A673 (cell line): ENCODE results near the gene REV1.

Source experiments
- EZH2 ChIP-seq: fragments of 200-600 bp; sonication (generic); IDR thresholded peaks from 2 replicates; pipeline ENCODE4 v1.6.1; 2017; ENCODE audit warnings: borderline replicate concordance, low read depth, mild to moderate bottlenecking, mixed read lengths, antibody characterized with exemption, low read length; ENCODE audit not compliant: poor library complexity, severe bottlenecking
- TF ChIP-seq, protein P1 (sequence below): fragments of 300-800, 200-600 bp; sonication (generic); conservative IDR thresholded peaks from 2 replicates; pipeline ENCODE4 v1.5.1; 2017; ENCODE audit warnings: low read depth, mild to moderate bottlenecking, antibody characterized with exemption, low read length, moderate library complexity, mixed read lengths

DNA sequence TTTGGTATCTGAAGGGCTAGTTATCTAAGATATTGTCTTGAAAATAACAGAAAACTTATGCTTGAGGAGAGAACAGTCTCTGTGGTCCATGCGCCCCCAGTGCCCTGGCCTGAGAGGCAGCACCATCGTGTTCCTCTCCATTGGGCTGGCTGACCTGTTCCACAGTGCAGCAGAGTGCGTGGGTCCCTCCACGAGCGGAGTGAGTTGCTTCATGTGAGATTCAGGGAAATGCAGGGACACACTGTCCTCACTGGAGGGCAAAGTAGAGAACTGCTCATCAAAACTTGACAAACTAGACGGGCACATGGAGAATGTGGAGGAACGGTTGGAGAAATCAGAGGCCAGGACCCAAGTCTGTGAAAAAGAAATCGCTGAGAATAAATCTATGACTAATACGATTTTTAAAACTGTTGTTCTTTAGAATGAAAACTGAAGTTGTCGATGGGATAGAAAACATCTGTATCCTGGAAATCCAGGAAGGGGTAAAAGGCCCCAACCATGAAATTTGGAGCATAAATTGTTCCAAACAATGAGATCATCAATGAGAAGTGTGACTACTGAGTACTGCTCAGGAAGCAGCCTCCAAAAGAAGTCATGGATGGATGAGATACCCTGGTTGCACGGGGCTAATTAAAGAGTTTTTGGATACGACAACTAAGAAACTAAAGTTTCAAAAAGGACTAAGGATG, 58.1 kb downstream of the REV1 start:
- TF ChIP-seq, protein P1, sequence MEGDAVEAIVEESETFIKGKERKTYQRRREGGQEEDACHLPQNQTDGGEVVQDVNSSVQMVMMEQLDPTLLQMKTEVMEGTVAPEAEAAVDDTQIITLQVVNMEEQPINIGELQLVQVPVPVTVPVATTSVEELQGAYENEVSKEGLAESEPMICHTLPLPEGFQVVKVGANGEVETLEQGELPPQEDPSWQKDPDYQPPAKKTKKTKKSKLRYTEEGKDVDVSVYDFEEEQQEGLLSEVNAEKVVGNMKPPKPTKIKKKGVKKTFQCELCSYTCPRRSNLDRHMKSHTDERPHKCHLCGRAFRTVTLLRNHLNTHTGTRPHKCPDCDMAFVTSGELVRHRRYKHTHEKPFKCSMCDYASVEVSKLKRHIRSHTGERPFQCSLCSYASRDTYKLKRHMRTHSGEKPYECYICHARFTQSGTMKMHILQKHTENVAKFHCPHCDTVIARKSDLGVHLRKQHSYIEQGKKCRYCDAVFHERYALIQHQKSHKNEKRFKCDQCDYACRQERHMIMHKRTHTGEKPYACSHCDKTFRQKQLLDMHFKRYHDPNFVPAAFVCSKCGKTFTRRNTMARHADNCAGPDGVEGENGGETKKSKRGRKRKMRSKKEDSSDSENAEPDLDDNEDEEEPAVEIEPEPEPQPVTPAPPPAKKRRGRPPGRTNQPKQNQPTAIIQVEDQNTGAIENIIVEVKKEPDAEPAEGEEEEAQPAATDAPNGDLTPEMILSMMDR, result no peak
- TF ChIP-seq EZH2, result no peak
